Tibial nerve (tissue), 3 donors: ENCODE data around the gene PLD2.

Experiments used
- POLR2A ChIP-seq, 2 donors: fragments of 450-650 bp; IDR thresholded peaks; one replicate each; pipeline ENCODE4 v1.6.1; 2017; ENCODE audit warnings: antibody characterized with exemption in 2 of 2, mild to moderate bottlenecking in 2 of 2, moderate library complexity in 2 of 2
- TF ChIP-seq, protein P1 (sequence below), 5 experiments: fragments of 200-600 bp in 3 of 5; fragments of 450-650 bp in 2 of 5; sonication (generic) in 3 of 5; IDR thresholded peaks; one replicate each; pipeline ENCODE4 v1.5.1; 2016 to 2019; ENCODE audit warnings: antibody characterized with exemption in 5 of 5, mild to moderate bottlenecking in 3 of 5, moderate library complexity in 2 of 5

DNA sequence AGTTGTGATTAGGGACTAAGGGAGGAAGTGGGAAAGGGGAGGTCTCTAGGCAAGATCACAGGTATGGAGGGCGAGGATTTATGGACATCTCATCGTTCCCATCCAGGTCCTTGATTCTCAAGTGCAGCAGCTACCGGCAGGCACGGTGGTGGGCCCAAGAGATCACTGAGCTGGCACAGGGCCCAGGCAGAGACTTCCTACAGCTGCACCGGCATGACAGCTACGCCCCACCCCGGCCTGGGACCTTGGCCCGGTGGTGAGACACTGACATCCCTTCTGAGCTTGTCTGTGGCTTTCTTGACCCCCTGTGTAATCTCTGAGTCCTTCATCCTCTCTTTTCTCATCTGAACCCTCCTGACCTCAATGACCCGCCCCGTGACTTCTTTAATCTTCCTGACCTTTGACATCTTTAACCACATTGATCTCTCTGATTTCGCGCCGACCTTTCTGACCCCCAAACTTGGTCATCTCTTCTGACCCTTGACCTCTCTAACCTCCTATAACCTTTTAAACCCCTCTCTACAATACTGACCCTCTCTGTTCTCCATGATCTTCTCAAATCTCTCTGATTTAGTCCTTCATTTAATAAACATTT lies 3.8 kb downstream of the PLD2 start:
- no peak for TF ChIP-seq POLR2A (IDR thresholded peaks at IDR 0.05)
- TF ChIP-seq, protein P1, sequence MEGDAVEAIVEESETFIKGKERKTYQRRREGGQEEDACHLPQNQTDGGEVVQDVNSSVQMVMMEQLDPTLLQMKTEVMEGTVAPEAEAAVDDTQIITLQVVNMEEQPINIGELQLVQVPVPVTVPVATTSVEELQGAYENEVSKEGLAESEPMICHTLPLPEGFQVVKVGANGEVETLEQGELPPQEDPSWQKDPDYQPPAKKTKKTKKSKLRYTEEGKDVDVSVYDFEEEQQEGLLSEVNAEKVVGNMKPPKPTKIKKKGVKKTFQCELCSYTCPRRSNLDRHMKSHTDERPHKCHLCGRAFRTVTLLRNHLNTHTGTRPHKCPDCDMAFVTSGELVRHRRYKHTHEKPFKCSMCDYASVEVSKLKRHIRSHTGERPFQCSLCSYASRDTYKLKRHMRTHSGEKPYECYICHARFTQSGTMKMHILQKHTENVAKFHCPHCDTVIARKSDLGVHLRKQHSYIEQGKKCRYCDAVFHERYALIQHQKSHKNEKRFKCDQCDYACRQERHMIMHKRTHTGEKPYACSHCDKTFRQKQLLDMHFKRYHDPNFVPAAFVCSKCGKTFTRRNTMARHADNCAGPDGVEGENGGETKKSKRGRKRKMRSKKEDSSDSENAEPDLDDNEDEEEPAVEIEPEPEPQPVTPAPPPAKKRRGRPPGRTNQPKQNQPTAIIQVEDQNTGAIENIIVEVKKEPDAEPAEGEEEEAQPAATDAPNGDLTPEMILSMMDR (IDR thresholded peaks at IDR 0.05) = no peak
